ENCODE data around the gene ADH1B.

Gene ADH1B

GRCh38 chr4:99339172-99339571, 18.0 kb upstream of the ADH1B start:
- no peak for TF ChIP-seq CTCF (IDR thresholded peaks at IDR 0.05; ENCODE audit: poor library complexity, severe bottlenecking)
- Histone ChIP-seq H3K9me3 (ENCODE audit: severe bottlenecking) (no peaks in the 10 kb centered on the region), H3K4me1 (ENCODE audit: insufficient read depth, poor library complexity, severe bottlenecking) (no peaks in the 10 kb centered on the region), H3K36me3 (ENCODE audit: low read depth) (no peaks in the 10 kb centered on the region), H3K27me3 (ENCODE audit: insufficient read depth, poor library complexity, severe bottlenecking) (no peaks in the 10 kb centered on the region), H3K4me3 (ENCODE audit: severe bottlenecking) (no peak overlapping the region), H3K27ac (ENCODE audit: poor library complexity, severe bottlenecking) (no peak overlapping the region)
- DNase-seq (ENCODE audit: low spot score) (no peak), ATAC-seq (ENCODE audit: low read depth) (no peak)

GRCh38 chr4:99336553-99336952, 15.4 kb upstream of the ADH1B start:
- no peaks in the 10 kb centered on the region for H3K9me3 ChIP-seq (ENCODE audit: severe bottlenecking)
- H3K27ac ChIP-seq (ENCODE audit: poor library complexity, severe bottlenecking) = no peak overlapping the region
- no peak for DNase-seq (ENCODE audit: low spot score)
- no peak for TF ChIP-seq CTCF (IDR thresholded peaks at IDR 0.05; ENCODE audit: poor library complexity, severe bottlenecking)
- no peaks in the 10 kb centered on the region for H3K36me3 ChIP-seq (ENCODE audit: low read depth)
- no peaks in the 10 kb centered on the region for H3K27me3 ChIP-seq (ENCODE audit: insufficient read depth, poor library complexity, severe bottlenecking)
- no peak overlapping the region for H3K4me3 ChIP-seq (ENCODE audit: severe bottlenecking)
- ATAC-seq (ENCODE audit: low read depth) = no peak
- H3K4me1 ChIP-seq (ENCODE audit: insufficient read depth, poor library complexity, severe bottlenecking) = no peaks in the 10 kb centered on the region

GRCh38 chr4:99334880-99335279, 13.7 kb upstream of the ADH1B start:
- ATAC-seq (ENCODE audit: low read depth) (no peak), DNase-seq (ENCODE audit: low spot score) (no peak)
- no peak overlapping the region for H3K27ac ChIP-seq (ENCODE audit: poor library complexity, severe bottlenecking)
- H3K36me3 ChIP-seq (ENCODE audit: low read depth) = no peaks in the 10 kb centered on the region
- no peaks in the 10 kb centered on the region for H3K4me1 ChIP-seq (ENCODE audit: insufficient read depth, poor library complexity, severe bottlenecking)
- H3K9me3 ChIP-seq (ENCODE audit: severe bottlenecking) = no peaks in the 10 kb centered on the region
- TF ChIP-seq CTCF (IDR thresholded peaks at IDR 0.05; ENCODE audit: poor library complexity, severe bottlenecking) = no peak
- H3K4me3 ChIP-seq (ENCODE audit: severe bottlenecking) = no peak overlapping the region
- H3K27me3 ChIP-seq (ENCODE audit: insufficient read depth, poor library complexity, severe bottlenecking) = no peaks in the 10 kb centered on the region

- no peaks in the 10 kb centered on the region for H3K27me3 ChIP-seq (ENCODE audit: insufficient read depth, poor library complexity, severe bottlenecking)
- DNase-seq (ENCODE audit: low spot score) (no peak), ATAC-seq (ENCODE audit: low read depth) (no peak)
- H3K4me3 ChIP-seq (ENCODE audit: severe bottlenecking) = no peak overlapping the region
- no peaks in the 10 kb centered on the region for H3K36me3 ChIP-seq (ENCODE audit: low read depth)
- TF ChIP-seq CTCF (IDR thresholded peaks at IDR 0.05; ENCODE audit: poor library complexity, severe bottlenecking) = no peak
- no peak overlapping the region for H3K27ac ChIP-seq (ENCODE audit: poor library complexity, severe bottlenecking)
- H3K4me1 ChIP-seq (ENCODE audit: insufficient read depth, poor library complexity, severe bottlenecking) = no peaks in the 10 kb centered on the region
- no peaks in the 10 kb centered on the region for H3K9me3 ChIP-seq (ENCODE audit: severe bottlenecking)
Observed at GRCh38 chr4:99330648-99331047, 9.4 kb upstream of the ADH1B start.

GRCh38 chr4:99329876-99330275, 8.7 kb upstream of the ADH1B start:
- no peaks in the 10 kb centered on the region for H3K4me1 ChIP-seq (ENCODE audit: insufficient read depth, poor library complexity, severe bottlenecking)
- H3K4me3 ChIP-seq (ENCODE audit: severe bottlenecking) = no peak overlapping the region
- no peaks in the 10 kb centered on the region for H3K9me3 ChIP-seq (ENCODE audit: severe bottlenecking)
- ATAC-seq (ENCODE audit: low read depth) (no peak), DNase-seq (ENCODE audit: low spot score) (no peak)
- H3K36me3 ChIP-seq (ENCODE audit: low read depth) = no peaks in the 10 kb centered on the region
- H3K27ac ChIP-seq (ENCODE audit: poor library complexity, severe bottlenecking) = no peak overlapping the region
- no peaks in the 10 kb centered on the region for H3K27me3 ChIP-seq (ENCODE audit: insufficient read depth, poor library complexity, severe bottlenecking)
- no peak for TF ChIP-seq CTCF (IDR thresholded peaks at IDR 0.05; ENCODE audit: poor library complexity, severe bottlenecking)
